ENCODE measurements around the gene SLC26A1.

Gene SLC26A1

DNA sequence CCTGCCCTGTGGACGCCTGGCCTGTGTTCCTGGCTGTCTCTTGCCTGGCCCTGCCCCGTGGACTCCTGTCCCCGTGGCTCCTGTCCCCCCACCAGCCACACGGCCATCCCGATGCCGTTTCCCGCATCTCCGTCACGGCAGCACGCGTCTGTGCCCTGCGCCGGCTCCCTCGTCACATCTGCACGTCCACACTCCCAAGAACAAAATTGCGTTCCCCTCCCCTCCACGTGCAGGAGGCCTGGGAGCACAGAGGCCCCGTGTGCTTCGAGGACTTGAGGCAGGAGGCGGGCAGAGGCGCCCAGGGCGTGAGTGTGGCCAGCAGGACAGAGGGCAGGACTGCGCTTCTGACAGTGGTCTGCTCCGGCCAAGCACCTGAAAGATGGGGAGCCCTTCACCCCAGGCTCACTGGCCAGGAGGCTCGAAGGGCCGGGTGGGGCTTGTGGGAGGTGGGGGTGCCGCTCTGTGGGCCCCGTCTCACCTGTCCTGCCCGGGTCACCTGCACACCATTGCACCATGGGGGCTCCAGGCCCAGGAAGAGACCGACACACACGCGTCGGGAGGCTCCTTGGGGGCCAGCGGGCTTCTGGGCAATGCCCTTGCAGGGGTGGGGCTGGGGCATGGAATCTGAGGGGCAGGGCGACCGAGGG is 35.5 kb upstream of the SLC26A1 start:
- no peak for DNase-seq (ENCODE audit: low read depth)

GRCh38 chr4:1027915-1028238 is 34.7 kb upstream of the SLC26A1 start:
- no peak for DNase-seq (ENCODE audit: low read depth)

DNA sequence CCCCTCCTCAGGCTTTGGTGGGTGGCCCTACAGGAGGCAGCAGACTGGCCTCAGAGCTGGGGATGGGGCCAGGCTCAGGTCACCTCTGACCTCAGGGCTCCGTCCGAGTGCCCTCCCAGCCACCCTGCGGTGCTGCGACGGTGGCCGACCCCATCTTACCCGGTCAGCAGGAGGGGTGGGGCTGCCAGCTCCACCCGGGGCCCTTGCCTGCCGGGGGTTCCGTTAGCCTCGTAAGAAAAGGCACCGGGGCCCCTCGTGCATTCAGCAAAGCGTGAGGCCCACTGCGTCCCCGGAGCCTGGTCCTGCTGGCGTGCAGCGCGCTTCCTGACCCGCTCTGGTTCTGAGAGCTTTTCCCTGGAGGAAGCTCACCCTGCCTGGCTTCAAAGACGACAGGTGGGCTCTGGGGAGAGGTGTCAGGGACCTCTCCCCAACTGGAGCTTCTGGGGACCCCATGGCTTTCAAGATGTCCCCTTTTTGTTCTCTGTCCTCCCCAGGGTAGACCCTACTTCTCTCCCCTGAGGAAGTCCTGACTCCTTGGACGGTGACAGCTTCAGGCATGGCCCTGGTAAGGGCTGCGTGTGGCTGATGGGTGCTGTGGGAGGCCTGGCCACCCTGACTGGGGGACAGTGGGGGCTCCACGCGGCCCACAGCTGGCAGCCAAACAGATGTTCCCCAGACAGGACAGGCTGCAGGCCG is 34.2 kb upstream of the SLC26A1 start:
- DNase-seq (ENCODE audit: low read depth): no peak

DNA sequence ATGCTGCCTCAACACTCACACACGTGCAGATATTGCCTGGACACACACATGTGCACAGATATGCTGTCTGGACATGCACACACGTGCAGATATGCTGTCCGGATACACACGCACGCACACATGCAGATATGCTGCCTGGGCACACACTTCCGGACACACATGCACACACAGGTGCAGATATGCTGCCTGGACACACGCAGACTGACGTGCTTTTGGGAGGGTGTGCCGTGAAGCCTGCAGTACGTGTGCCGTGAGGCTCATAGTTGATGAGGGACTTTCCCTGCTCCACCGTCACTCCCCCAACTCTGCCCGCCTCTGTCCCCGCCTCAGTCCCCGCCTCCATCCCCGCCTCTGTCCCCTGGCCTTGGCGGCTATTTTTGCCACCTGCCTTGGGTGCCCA is 32.9 kb upstream of the SLC26A1 start:
- DNase-seq (ENCODE audit: low read depth): no peak

DNA sequence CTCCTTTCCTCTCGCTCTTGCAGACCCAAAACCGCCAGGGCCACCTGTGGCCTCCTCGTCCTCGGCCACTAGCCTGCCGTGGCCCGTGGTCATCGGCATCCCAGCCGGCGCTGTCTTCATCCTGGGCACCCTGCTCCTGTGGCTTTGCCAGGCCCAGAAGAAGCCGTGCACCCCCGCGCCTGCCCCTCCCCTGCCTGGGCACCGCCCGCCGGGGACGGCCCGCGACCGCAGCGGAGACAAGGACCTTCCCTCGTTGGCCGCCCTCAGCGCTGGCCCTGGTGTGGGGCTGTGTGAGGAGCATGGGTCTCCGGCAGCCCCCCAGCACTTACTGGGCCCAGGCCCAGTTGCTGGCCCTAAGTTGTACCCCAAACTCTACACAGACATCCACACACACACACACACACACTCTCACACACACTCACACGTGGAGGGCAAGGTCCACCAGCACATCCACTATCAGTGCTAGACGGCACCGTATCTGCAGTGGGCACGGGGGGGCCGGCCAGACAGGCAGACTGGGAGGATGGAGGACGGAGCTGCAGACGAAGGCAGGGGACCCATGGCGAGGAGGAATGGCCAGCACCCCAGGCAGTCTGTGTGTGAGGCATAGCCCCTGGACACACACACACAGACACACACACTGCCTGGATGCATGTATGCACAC is 31.8 kb upstream of the SLC26A1 start:
- DNase-seq (ENCODE audit: low read depth): no peak

DNA sequence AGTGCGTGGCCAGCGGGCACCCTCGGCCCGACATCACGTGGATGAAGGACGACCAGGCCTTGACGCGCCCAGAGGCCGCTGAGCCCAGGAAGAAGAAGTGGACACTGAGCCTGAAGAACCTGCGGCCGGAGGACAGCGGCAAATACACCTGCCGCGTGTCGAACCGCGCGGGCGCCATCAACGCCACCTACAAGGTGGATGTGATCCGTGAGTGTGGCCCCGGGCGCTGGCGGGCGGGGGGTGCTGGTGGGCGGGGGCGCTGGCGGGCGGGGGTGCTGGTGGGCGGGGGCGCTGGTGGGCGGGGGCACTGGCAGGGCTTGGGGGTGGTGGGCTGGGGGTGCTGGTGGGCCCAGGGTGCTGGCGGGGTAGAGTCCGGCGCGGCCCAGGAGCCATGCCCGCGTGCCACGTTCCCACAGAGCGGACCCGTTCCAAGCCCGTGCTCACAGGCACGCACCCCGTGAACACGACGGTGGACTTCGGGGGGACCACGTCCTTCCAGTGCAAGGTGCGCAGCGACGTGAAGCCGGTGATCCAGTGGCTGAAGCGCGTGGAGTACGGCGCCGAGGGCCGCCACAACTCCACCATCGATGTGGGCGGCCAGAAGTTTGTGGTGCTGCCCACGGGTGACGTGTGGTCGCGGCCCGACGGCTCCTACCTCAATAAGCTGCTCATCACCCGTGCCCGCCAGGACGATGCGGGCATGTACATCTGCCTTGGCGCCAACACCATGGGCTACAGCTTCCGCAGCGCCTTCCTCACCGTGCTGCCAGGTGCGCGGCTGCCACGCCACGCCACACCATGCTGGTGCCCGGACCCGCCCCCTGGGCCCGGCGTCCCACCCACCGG is 30.9 kb upstream of the SLC26A1 start:
- DNase-seq (ENCODE audit: low read depth): no peak

DNA sequence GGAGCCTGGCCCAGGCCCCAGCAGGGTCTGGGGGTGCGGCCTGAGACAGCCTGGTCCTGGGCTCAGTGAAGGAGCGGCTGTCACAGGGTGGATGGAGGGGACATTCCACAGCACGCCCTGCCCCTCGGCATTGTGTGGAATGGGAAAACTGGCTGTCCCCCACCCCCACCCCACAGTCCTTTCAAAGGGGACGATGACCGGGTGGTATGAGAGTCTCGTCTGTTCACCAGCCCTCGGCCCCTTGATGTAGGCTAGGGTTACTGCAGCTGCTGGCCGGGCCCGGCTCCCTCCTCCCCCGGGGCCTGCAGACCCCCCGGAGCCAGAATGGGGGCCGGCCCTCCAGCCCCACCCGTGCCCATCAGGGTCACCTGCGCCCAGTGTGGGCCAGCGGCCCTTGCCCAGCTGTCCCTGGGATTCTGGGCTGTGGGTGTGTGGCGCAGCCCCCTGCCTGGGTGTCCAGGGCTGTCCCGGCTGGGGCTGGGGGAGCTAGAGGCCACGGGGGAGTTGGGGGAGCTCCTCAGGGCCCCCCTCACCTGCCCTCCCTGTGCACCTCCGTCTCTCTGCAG is 30.0 kb upstream of the SLC26A1 start:
- no peak for DNase-seq (ENCODE audit: low read depth)

GRCh38 chr4:1022739-1023066 is 29.5 kb upstream of the SLC26A1 start:
- DNase-seq (ENCODE audit: low read depth): no peak

GRCh38 chr4:1022051-1022738 is 29.0 kb upstream of the SLC26A1 start:
- DNase-seq (ENCODE audit: low read depth): no peak

DNA sequence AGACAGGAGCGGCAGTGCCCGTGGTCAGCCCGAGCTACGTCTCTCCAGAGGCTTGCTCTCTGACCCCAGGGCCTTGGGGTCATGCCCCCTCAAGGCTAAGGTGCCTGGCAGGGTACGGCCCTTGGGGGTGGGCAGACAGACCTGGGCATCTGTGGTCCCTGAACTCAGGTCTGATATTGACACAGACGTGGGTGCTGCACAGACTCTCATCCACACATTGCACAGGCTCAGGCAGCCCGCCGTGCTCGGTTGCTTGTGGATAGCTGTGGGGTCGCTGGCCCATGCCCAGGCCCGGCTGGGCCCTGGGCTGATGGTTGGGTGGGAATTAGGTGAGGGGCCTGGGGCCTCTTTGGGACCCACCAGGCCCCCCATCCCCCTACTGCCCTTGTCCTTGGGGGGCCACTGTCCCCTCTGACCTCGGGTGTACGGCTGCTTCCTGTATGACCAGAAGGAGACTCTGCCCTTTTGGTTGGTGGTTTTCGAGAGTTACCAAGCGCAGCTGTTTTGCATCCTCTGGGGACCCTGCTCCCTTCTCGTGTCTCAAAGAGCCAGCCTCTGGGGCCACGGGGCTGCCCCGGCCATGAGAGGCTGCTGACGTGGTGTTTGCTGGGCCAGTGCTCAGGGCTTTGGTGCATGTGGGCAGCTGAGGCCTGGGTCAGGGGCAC is 28.3 kb upstream of the SLC26A1 start:
- no peak for DNase-seq (ENCODE audit: low read depth)

DNA sequence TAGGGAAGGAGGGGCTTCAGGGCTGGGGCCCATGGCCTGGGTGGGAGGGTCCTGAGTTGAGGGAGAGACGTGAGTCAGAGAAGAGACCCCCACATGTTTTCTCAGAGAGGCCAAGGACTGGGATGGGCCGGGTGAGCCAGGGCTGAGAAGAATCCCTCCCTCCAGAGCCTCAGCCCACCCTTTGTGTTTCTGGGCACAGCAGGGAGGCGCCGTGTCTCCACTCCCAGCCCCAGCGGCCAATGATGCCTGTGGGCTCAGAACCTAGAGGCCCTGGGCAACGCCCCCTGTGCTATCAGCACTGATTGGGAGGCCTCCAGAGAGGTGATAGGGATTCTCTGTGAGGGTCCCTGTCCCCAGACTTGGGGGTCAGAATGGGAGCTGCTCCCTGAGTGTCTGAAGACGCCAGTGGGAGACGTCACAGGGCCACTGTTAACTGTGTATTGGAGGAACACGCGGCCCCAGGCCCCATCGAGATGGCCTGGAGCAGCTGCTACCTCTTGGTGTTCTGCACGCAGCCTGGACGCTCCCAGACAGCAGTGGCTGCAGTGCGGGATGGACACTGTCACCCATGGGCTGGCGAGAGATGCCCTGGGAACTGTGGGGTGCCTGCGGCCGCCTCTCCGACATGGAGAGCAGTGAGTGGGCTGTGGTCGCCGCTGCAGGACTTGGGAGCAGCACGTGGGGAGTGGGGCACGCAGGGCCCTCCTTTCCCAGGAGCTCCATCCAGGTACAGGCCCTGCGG is 26.7 kb upstream of the SLC26A1 start:
- no peak for DNase-seq (ENCODE audit: low read depth)

GRCh38 chr4:1019320-1019719 is 26.1 kb upstream of the SLC26A1 start:
- no peak for DNase-seq (ENCODE audit: low read depth)

DNA sequence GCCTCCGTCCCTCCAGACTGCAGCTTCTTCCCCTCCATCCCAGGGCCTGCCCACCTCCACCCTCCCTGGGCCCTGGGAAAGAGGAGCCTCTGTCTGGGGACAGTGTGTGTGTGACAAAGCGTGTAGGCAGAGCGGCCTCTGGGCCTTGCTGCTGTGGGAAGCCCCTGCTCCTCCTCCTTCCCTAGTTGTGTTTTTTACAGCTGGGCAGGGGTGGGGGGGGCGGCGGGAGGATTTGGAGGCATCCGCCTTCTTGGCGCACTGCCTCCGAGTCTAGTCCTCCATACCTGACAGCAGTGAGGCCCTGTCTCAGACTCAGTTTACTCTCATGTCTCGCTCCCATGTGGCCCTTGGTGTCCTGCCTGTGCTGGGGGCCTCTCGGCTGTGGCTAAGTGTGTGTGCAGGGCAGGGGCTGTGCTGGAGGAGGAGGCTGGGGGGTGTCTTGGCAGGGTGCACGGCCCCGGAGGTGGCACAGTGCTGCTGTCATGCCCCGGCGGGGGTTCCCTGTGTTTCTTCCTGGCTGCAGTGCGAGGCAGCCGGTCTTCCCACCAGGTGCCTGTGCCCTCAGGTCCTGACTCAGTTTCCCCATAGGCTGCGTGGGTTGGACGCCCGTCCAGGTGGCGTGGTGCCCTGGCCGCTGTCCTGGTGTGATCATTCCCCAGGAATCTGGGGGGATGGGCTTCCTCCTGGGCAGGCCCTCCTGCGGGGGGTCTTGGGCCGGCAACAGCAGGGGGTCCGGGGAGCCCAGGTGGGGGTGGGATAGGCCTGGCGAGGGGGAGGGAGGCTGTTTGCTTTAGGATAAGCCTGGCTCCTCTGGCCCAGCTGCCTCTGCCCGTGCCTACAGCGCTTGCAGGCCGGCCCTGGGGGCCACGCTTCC is 25.2 kb upstream of the SLC26A1 start:
- no peak for DNase-seq (ENCODE audit: low read depth)

DNA sequence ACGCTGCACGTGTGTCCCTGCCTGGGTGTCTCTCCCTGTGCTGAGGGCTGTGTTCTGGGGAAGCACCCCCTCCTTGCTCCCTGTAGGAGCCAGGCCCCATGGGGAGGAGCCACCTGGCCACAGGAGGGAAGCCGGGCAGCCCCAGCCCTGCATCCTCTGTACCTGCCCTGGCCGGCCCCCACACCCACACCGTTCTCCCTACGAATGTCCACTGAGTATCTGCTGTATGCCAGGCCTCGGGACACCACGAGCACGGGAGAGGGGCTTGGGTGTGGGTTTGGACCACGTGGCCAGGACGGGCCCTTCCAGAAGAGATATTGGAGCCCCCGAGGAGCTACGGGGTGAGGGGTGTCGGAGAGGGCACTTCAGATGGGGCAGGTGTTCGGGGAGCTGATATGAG is 24.5 kb upstream of the SLC26A1 start:
- no peak for DNase-seq (ENCODE audit: low read depth)

- DNase-seq (ENCODE audit: low read depth): no peak
Observed at GRCh38 chr4:1017211-1017610, 24.0 kb upstream of the SLC26A1 start.

DNA sequence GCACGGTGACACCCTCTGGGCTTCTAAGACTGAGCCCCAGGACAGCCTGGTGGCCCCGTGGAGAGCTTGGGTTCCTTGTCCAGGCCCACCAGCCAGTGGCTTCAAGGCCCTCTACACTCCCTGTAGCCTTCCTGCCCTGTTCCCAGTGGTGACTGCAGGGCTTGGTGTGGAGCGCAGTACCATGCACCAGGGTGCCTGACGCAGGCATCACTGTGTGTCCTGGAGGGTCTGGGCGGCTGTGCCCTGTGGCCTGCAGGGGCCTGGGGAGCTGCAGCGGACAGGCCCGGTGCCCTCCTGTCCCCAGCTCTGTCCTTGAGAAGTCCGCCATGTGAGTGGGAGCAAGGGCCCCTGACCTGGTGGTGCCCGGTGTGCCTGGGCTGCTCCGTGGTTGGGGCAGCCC is 22.5 kb upstream of the SLC26A1 start:
- no peak for DNase-seq (ENCODE audit: low read depth)

DNA sequence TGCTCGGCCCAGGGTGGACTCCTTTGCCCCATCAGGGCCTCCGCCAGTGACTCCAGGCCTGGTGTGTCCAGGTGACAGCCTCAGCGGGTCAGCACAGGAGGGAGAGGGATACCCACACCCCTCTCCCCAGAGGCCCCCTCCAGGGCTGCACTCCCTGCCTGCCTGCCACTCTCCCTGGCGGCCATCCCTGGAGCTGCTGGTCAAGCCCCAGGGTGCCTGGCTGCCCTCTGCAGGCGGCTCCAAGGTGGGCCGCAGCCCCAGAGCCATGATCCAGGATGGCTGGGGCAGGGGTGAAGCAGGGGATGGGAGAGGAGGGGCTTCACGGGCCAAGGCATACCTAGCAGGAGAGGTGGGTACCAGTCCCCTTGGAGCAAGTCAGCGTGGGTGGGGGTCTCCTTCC is 22.0 kb upstream of the SLC26A1 start:
- DNase-seq (ENCODE audit: low read depth): no peak

- no peak for DNase-seq (ENCODE audit: low read depth)
Observed at GRCh38 chr4:1014291-1015167, 21.3 kb upstream of the SLC26A1 start.

Data from stimulated activated CD8-positive, alpha-beta memory T cell treated with anti-CD3 and anti-CD28 coated beads, Interleukin-7, amount 100 ng/mL, for 24 hours (primary cell).